Esophagus muscularis mucosa (tissue), 3 donors: Measurements from ENCODE around the gene SYTL2.

Experiments
- POLR2A ChIP-seq: fragments of 450-650 bp; IDR thresholded peaks from one replicate; pipeline ENCODE4 v1.6.1; 2017; ENCODE audit warnings: antibody characterized with exemption, moderate library complexity, mild to moderate bottlenecking, low read depth
- POLR2AphosphoS5 ChIP-seq, 2 donors: sonication (generic); formaldehyde crosslinking; IDR thresholded peaks; one replicate each; pipeline ENCODE4 v1.6.1; 2017; ENCODE audit warnings: antibody characterized with exemption in 2 of 2
- TF ChIP-seq, protein P1 (sequence below), 3 experiments: fragments of 200-600 bp in 2 of 3; fragments of 450-650 bp in 1 of 3; sonication (generic) in 2 of 3; IDR thresholded peaks; one replicate each; pipeline ENCODE4 v1.5.1; 2017 to 2019; ENCODE audit warnings: antibody characterized with exemption in 3 of 3, mild to moderate bottlenecking in 2 of 3, moderate library complexity in 1 of 3

DNA sequence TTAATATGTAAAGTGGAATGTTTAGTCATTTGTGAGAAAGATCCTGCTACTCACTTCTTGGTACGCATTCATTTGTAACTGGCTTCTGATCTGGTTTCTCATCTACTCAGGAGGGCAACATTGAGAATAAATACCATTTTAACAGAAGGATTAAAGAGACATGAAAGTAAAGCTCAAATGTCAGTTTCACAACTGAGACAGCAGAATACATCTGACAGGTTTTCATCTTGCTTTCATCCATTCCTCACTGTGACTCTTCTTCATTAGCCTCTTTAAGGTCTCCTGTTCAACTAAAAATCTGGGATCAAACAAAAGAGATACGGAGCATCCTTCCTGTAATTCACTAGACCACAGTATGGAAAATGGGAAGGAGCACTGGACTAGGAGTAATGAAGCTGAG lies 93.5 kb downstream of the SYTL2 start:
- TF ChIP-seq, protein P1, sequence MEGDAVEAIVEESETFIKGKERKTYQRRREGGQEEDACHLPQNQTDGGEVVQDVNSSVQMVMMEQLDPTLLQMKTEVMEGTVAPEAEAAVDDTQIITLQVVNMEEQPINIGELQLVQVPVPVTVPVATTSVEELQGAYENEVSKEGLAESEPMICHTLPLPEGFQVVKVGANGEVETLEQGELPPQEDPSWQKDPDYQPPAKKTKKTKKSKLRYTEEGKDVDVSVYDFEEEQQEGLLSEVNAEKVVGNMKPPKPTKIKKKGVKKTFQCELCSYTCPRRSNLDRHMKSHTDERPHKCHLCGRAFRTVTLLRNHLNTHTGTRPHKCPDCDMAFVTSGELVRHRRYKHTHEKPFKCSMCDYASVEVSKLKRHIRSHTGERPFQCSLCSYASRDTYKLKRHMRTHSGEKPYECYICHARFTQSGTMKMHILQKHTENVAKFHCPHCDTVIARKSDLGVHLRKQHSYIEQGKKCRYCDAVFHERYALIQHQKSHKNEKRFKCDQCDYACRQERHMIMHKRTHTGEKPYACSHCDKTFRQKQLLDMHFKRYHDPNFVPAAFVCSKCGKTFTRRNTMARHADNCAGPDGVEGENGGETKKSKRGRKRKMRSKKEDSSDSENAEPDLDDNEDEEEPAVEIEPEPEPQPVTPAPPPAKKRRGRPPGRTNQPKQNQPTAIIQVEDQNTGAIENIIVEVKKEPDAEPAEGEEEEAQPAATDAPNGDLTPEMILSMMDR (IDR thresholded peaks at IDR 0.05): no peak
- TF ChIP-seq POLR2A (no peak), POLR2AphosphoS5 (IDR thresholded peaks at IDR 0.05) (no peak)
